Trophoblast cell (in vitro differentiated cells and primary cell): Measurements from ENCODE around the gene HMCN2.

ENCODE experiments used
- DNase-seq, 2 donors: peaks; one replicate each; pipeline ENCODE4 v3.0.0-alpha.2; 2016
- H2AFZ ChIP-seq: 2 replicates; pipeline ENCODE4 v1.6.1; 2013; ENCODE audit warnings: low read length, moderate library complexity, mild to moderate bottlenecking; ENCODE audit not compliant: insufficient read depth, poor library complexity
- H2AK5ac ChIP-seq: 2 replicates; pipeline ENCODE4 v1.6.1; 2013; ENCODE audit warnings: mild to moderate bottlenecking, low read length
- H2BK120ac ChIP-seq: 2 replicates; pipeline ENCODE4 v1.6.1; 2013; ENCODE audit warnings: low read length, mild to moderate bottlenecking, moderate library complexity; ENCODE audit not compliant: insufficient read depth, poor library complexity
- H2BK12ac ChIP-seq: 2 replicates; pipeline ENCODE4 v1.6.1; 2013; ENCODE audit warnings: mild to moderate bottlenecking, low read length, moderate library complexity
- H2BK5ac ChIP-seq: 2 replicates; pipeline ENCODE4 v1.6.1; 2013; ENCODE audit warnings: low read length, low read depth, moderate library complexity, mild to moderate bottlenecking; ENCODE audit not compliant: poor library complexity
- H3K14ac ChIP-seq: 2 replicates; pipeline ENCODE4 v1.6.1; 2013; ENCODE audit warnings: mild to moderate bottlenecking, low read length
- H3K18ac ChIP-seq: 2 replicates; pipeline ENCODE4 v1.6.1; 2013; ENCODE audit warnings: mild to moderate bottlenecking, low read length
- H3K23ac ChIP-seq: 2 replicates; pipeline ENCODE4 v1.6.1; 2013; ENCODE audit warnings: low read length
- H3K27ac ChIP-seq: 2 replicates; pipeline ENCODE4 v1.5.1; 2013; ENCODE audit warnings: low read depth, mild to moderate bottlenecking, inconsistent platforms, low read length, moderate library complexity
- H3K27me3 ChIP-seq: 2 replicates; pipeline ENCODE4 v1.6.1; 2013; ENCODE audit warnings: inconsistent platforms, mild to moderate bottlenecking, low read length, moderate library complexity; ENCODE audit not compliant: insufficient read depth
- H3K36me3 ChIP-seq, 2 experiments: 1 replicate in 1 of 2; 2 replicates in 1 of 2; pipeline ENCODE4 v1.6.1; 2013; ENCODE audit warnings: low read length in 2 of 2, mild to moderate bottlenecking in 2 of 2, moderate library complexity in 1 of 2; ENCODE audit not compliant: insufficient read depth in 2 of 2, control insufficient read depth in 1 of 2
- H3K4ac ChIP-seq: 2 replicates; pipeline ENCODE4 v1.6.1; 2013; ENCODE audit warnings: low read depth, mild to moderate bottlenecking, low read length, moderate library complexity
- H3K4me1 ChIP-seq, 2 experiments: 1 replicate in 1 of 2; 2 replicates in 1 of 2; pipeline ENCODE4 v1.6.1; 2013; ENCODE audit warnings: low read length in 2 of 2, mild to moderate bottlenecking in 2 of 2, moderate library complexity in 1 of 2; ENCODE audit not compliant: insufficient read depth in 2 of 2, control insufficient read depth in 1 of 2
- H3K4me2 ChIP-seq: 2 replicates; pipeline ENCODE4 v1.6.1; 2013; ENCODE audit warnings: inconsistent platforms, mild to moderate bottlenecking, low read length, moderate library complexity
- H3K4me3 ChIP-seq: 2 replicates; pipeline ENCODE4 v1.5.1; 2013; ENCODE audit warnings: mild to moderate bottlenecking, low read depth, low read length, inconsistent platforms
- H3K79me1 ChIP-seq: one replicate; pipeline ENCODE4 v1.6.1; 2013; ENCODE audit warnings: low read length
- H3K79me2 ChIP-seq: 2 replicates; pipeline ENCODE4 v1.6.1; 2013; ENCODE audit warnings: low read length, mild to moderate bottlenecking; ENCODE audit not compliant: control insufficient read depth, insufficient read depth, poor library complexity
- H3K9ac ChIP-seq: 2 replicates; pipeline ENCODE4 v1.6.1; 2013; ENCODE audit warnings: mild to moderate bottlenecking, low read length
- H3K9me3 ChIP-seq: 2 replicates; pipeline ENCODE4 v1.6.1; 2013; ENCODE audit warnings: low read depth, mild to moderate bottlenecking, control low read depth, inconsistent platforms, low read length; ENCODE audit not compliant: insufficient read depth
- H4K12ac ChIP-seq: 2 replicates; pipeline ENCODE4 v1.6.1; 2013; ENCODE audit warnings: low read depth, mild to moderate bottlenecking, low read length, moderate library complexity
- H4K8ac ChIP-seq: 2 replicates; pipeline ENCODE4 v1.6.1; 2013; ENCODE audit warnings: low read depth, mild to moderate bottlenecking, low read length, moderate library complexity
- H4K91ac ChIP-seq: one replicate; pipeline ENCODE4 v1.6.1; 2013; ENCODE audit warnings: low read depth, mild to moderate bottlenecking, low read length, moderate library complexity
- WGBS: extraction: QIAGEN DNeasy Blood & Tissue Kit; methylation state at CpG from one replicate; pipeline ENCODE4 v1.1.7; 2013; ENCODE audit warnings: missing lambda C conversion rate; ENCODE audit not compliant: insufficient read length, insufficient coverage; ENCODE audit errors: extremely low coverage; 5-methylcytosine and 5-hydroxymethylcytosine counted together

The HMCN2 gene

DNA sequence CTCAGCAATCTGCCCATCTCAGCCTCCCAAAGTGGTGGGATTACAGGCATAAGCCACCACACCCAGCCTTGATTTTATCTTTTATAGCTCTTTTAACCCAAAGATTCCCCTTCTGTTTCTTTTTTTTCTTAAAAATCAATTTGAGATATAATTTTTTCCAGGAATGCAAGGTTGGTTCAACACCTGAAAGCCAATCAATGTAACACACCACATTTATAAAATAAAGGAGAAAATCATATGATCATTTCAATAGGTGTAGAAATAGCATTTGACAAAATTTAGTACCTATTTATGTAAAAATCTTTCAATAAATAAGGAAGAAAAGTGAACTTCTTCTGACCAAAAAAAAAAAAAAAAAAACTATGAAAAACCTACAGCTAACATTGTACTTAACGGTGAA is 175.5 kb downstream of the HMCN2 start:
- Histone ChIP-seq H3K4ac (no peak overlapping the region), H3K9ac (no peak overlapping the region), H3K9me3 (peaks cover 3% of the 10 kb centered on the region), H2BK5ac (no peak overlapping the region), H3K4me2 (no peak overlapping the region), H3K27me3 (no peaks in the 10 kb centered on the region), H3K27ac (no peak overlapping the region), H3K23ac (no peak overlapping the region), H3K4me3 (no peak overlapping the region), H2BK120ac (no peak overlapping the region), H3K36me3 (no peaks in the 10 kb centered on the region), H2AFZ (no peak overlapping the region), H4K12ac (no peak overlapping the region), H3K79me2 (no peaks in the 10 kb centered on the region), H3K4me1 (peaks cover 0 to 14% of the 10 kb centered on the region in 2 experiments), H3K18ac (no peak overlapping the region), H3K79me1 (peaks cover 5% of the 10 kb centered on the region), H3K14ac (no peak overlapping the region), H2AK5ac (no peak overlapping the region), H2BK12ac (no peak overlapping the region), H4K8ac (no peak overlapping the region), H4K91ac (no peak overlapping the region)
- DNase-seq = no peak
- WGBS = no CpG with 5 or more reads among the region's 1 CpG

GRCh38 chr9:130442746-130443455 is 177.3 kb downstream of the HMCN2 start:
- H3K9ac ChIP-seq = no peak overlapping the region
- no peak overlapping the region for H4K8ac ChIP-seq
- no peaks in the 10 kb centered on the region for H3K79me2 ChIP-seq
- H2BK5ac ChIP-seq = no peak overlapping the region
- no peak overlapping the region for H2AFZ ChIP-seq
- no peak overlapping the region for H2BK12ac ChIP-seq
- H4K12ac ChIP-seq = no peak overlapping the region
- no peak overlapping the region for H3K27ac ChIP-seq
- H3K79me1 ChIP-seq = peaks cover 7% of the 10 kb centered on the region
- no CpG with 5 or more reads among the region's 9 CpGs for WGBS
- no peaks in the 10 kb centered on the region for H3K36me3 ChIP-seq
- no peak overlapping the region for H2BK120ac ChIP-seq
- no peaks in the 10 kb centered on the region for H3K27me3 ChIP-seq
- H3K4me2 ChIP-seq = no peak overlapping the region
- H3K4me3 ChIP-seq = no peak overlapping the region
- peaks cover 5% of the 10 kb centered on the region for H3K9me3 ChIP-seq
- peaks cover 16 to 31% of the 10 kb centered on the region in 2 experiments for H3K4me1 ChIP-seq
- H3K4ac ChIP-seq = no peak overlapping the region
- no peak overlapping the region for H4K91ac ChIP-seq
- H2AK5ac ChIP-seq = no peak overlapping the region
- peak; percentile 50 to 68 for DNase-seq
- H3K23ac ChIP-seq = no peak overlapping the region
- no peak overlapping the region for H3K14ac ChIP-seq
- H3K18ac ChIP-seq = no peak overlapping the region

DNA sequence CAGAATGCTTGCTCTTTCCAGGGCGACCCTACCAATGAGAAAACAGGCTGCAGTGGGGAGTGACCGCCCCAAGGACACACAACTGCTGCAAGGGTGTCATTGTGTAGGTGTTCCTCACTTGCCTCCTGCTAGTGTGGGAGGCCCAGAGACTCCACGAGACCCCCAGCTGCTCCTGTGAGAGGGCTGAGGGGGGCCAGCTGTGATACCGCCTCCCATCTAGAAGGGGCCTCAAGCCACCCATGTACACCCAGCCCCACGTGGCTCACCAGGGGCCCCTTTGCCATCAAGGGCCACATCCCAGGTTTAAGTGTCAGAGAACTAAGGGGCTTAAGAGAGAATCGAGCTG is 177.9 kb downstream of the HMCN2 start:
- H3K9me3 ChIP-seq = peaks cover 7% of the 10 kb centered on the region
- no peak overlapping the region for H2BK12ac ChIP-seq
- no peak overlapping the region for H3K27ac ChIP-seq
- H3K4ac ChIP-seq = no peak overlapping the region
- H3K4me2 ChIP-seq = no peak overlapping the region
- H3K79me2 ChIP-seq = no peaks in the 10 kb centered on the region
- no peak overlapping the region for H2AK5ac ChIP-seq
- H4K91ac ChIP-seq = no peak overlapping the region
- H4K8ac ChIP-seq = no peak overlapping the region
- peaks cover 7% of the 10 kb centered on the region for H3K79me1 ChIP-seq
- no peak overlapping the region for H3K9ac ChIP-seq
- DNase-seq = no peak
- H3K18ac ChIP-seq = no peak overlapping the region
- H2BK120ac ChIP-seq = no peak overlapping the region
- H3K36me3 ChIP-seq = no peaks in the 10 kb centered on the region
- H2AFZ ChIP-seq = no peak overlapping the region
- H3K23ac ChIP-seq = no peak overlapping the region
- no CpG with 5 or more reads among the region's 6 CpGs for WGBS
- no peaks in the 10 kb centered on the region for H3K27me3 ChIP-seq
- peaks cover 20 to 35% of the 10 kb centered on the region in 2 experiments for H3K4me1 ChIP-seq
- no peak overlapping the region for H2BK5ac ChIP-seq
- no peak overlapping the region for H4K12ac ChIP-seq
- H3K14ac ChIP-seq = no peak overlapping the region
- no peak overlapping the region for H3K4me3 ChIP-seq

DNA sequence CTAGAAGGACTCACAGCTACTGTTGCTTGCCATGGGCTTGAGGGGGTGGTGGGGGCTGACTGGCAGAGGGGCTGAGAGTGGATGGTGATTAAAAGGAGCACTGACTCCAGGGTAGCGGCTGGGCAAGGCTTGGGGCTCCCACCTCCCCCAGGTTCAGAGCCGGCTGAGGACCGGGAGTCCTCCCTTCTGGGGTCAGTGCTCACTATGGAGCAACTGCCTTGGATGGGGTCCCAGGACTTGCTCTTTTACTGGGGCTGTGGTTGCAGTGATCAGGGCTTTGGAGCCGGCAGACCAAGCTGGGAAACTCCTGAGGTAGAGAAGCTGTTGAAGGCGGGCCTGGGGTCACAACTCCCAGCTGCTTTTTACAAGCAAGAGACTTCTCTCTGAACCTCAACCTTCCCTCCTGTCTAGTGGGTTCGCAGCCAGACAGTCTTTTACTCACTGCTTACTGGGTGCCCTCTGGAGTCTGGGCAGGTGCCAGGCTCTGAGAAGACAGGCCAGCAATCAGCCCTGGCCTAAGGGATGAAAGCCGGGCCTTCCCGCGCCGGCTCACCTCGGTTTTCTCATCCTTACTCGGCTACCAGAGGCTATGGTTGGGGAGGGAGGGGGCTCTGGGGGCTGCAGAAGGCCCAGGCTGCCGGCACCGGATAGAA is 178.4 kb downstream of the HMCN2 start:
- Histone ChIP-seq H3K27ac (no peak overlapping the region), H3K18ac (no peak overlapping the region), H2AK5ac (no peak overlapping the region), H3K9ac (no peak overlapping the region), H2BK5ac (no peak overlapping the region), H2BK12ac (no peak overlapping the region), H3K4me1 (peaks cover 20 to 35% of the 10 kb centered on the region in 2 experiments), H4K91ac (no peak overlapping the region), H3K79me1 (peaks cover 7% of the 10 kb centered on the region), H3K36me3 (no peaks in the 10 kb centered on the region), H2AFZ (no peak overlapping the region), H4K8ac (no peak overlapping the region), H3K23ac (no peak overlapping the region), H3K9me3 (peaks cover 7% of the 10 kb centered on the region), H4K12ac (no peak overlapping the region), H2BK120ac (no peak overlapping the region), H3K4me3 (no peak overlapping the region), H3K27me3 (no peaks in the 10 kb centered on the region), H3K14ac (no peak overlapping the region), H3K79me2 (no peaks in the 10 kb centered on the region), H3K4me2 (peak overlapping the region; percentile 99), H3K4ac (no peak overlapping the region)
- no peak for DNase-seq
- no CpG with 5 or more reads among the region's 14 CpGs for WGBS
